GM12878 (cell line): ENCODE data around the gene DES. TPM values are rescaled to one million over a fixed set of nuclear protein-coding genes. Genes with fewer than 3 reads are reported as not detected.

ENCODE experiments used
- ATAC-seq: fragments of 200-7000 bp; cut with Tn5 transposase; 3 replicates; pipeline ENCODE4 v1.9.1; 2020; ENCODE audit warnings: mild to moderate bottlenecking, moderate library complexity
- BruUV-seq: library from RNA; stranded (reverse); fragments of 400-500 nt; replicated peaks from 2 replicates; lab custom pipeline; 2021; lab: Mats Ljungman, UMichigan
- CTCF ChIA-PET: fragments of 300-600 bp; sonication (Branson Sonifier 250); formaldehyde crosslinking; extraction: SDS; loops from one replicate; lab custom pipeline; 2021; ENCODE audit warnings: inconsistent platforms; lab: Yijun Ruan, JAX
- POLR2A ChIA-PET: fragments of 350-600 bp; formaldehyde crosslinking; extraction: SDS; loops from one replicate; lab custom pipeline; 2021; ENCODE audit warnings: inconsistent platforms; lab: Charles Lee
- RAD21 ChIA-PET: fragments of 300-600 bp; sonication (Branson Sonifier 250); formaldehyde crosslinking; loops from one replicate; lab custom pipeline; 2023; ENCODE audit warnings: antibody characterized with exemption; ENCODE audit not compliant: unreplicated experiment; lab: Charles Lee
- SMC1A ChIA-PET: fragments of 300-600 bp; sonication (Branson Sonifier 250); formaldehyde crosslinking; loops from one replicate; lab custom pipeline; 2023; ENCODE audit not compliant: unreplicated experiment, uncharacterized antibody; lab: Charles Lee
- DNase-seq: peaks from one replicate; pipeline ENCODE4 v3.0.0-alpha.2; 2011; ENCODE audit warnings: low read depth, low spot score
- FAIRE-seq: peaks from 3 replicates; lab custom pipeline; 2011; peaks lifted over from hg19 to GRCh38; lab: Jason Lieb, UNC
- H2AFZ ChIP-seq: 2 replicates; pipeline ENCODE4 v1.6.0; 2011; ENCODE audit warnings: low read depth, low read length, control low read depth; ENCODE audit not compliant: control insufficient read depth
- H3K27ac ChIP-seq: 2 replicates; pipeline ENCODE4 v1.5.1; 2011; ENCODE audit warnings: control low read depth; ENCODE audit not compliant: control insufficient read depth, insufficient read depth
- H3K27me3 ChIP-seq, 2 experiments: replicated peaks in 1 of 2; 2 replicates each; pipeline versions ENCODE4 v1.6.0 to v1.6.1; 2011; ENCODE audit warnings: low read length in 1 of 2; ENCODE audit not compliant: control insufficient read depth in 2 of 2, insufficient read depth in 2 of 2
- H3K36me3 ChIP-seq, 2 experiments: 2 replicates each; pipeline ENCODE4 v1.5.1; 2011; ENCODE audit warnings: low read length in 1 of 2; ENCODE audit not compliant: control insufficient read depth in 2 of 2, insufficient read depth in 2 of 2
- H3K4me1 ChIP-seq: 2 replicates; pipeline ENCODE4 v1.6.1; 2011; ENCODE audit warnings: mild to moderate bottlenecking, low read length, moderate library complexity, mixed read lengths; ENCODE audit not compliant: control insufficient read depth, insufficient read depth
- H3K4me2 ChIP-seq: 2 replicates; pipeline ENCODE4 v1.6.0; 2011; ENCODE audit warnings: control low read depth; ENCODE audit not compliant: control insufficient read depth, insufficient read depth
- H3K4me3 ChIP-seq: fragments of 200-600 bp; sonication (generic); 2 replicates; pipeline ENCODE4 v1.5.1; 2016
- H3K79me2 ChIP-seq: 2 replicates; pipeline ENCODE4 v1.6.0; 2011; ENCODE audit warnings: low read length; ENCODE audit not compliant: control insufficient read depth, insufficient read depth
- H3K9ac ChIP-seq: 2 replicates; pipeline ENCODE4 v1.8.0; 2011; ENCODE audit warnings: low read length, control low read depth, mixed read lengths; ENCODE audit not compliant: control insufficient read depth, insufficient read depth
- H3K9me3 ChIP-seq: replicated peaks from 3 replicates; pipeline ENCODE4 v1.5.1; 2011; ENCODE audit warnings: mild to moderate bottlenecking, low read length; ENCODE audit not compliant: control insufficient read depth, insufficient read depth
- H4K20me1 ChIP-seq: 2 replicates; pipeline ENCODE4 v1.6.0; 2011; ENCODE audit not compliant: control insufficient read depth, insufficient read depth
- CHD2 ChIP-seq: IDR thresholded peaks from 2 replicates; pipeline ENCODE4 v1.6.1; 2011; ENCODE audit warnings: low read depth, low read length, improper control_type of control experiment, borderline replicate concordance
- GABPA ChIP-seq: IDR thresholded peaks from 2 replicates; pipeline ENCODE4 v1.6.1; 2014; ENCODE audit warnings: antibody characterized with exemption, low read depth, mild to moderate bottlenecking, inconsistent platforms
- KAT2A ChIP-seq: conservative IDR thresholded peaks from 2 replicates; pipeline ENCODE4 v1.6.1; 2011; ENCODE audit warnings: low read depth, low read length; ENCODE audit not compliant: control insufficient read depth
- KDM1A ChIP-seq: fragments of 200-600 bp; sonication (generic); IDR thresholded peaks from 2 replicates; pipeline ENCODE4 v1.6.1; 2016; ENCODE audit warnings: borderline replicate concordance
- MXI1 ChIP-seq: fragments of 150-350 bp; IDR thresholded peaks from 2 replicates; pipeline ENCODE4 v1.6.1; 2011; ENCODE audit warnings: low read depth, mild to moderate bottlenecking, inconsistent platforms, low read length, improper control_type of control experiment
- NFIC ChIP-seq: IDR thresholded peaks from 2 replicates; pipeline ENCODE4 v1.6.1; 2012; ENCODE audit warnings: low read depth, mild to moderate bottlenecking, inconsistent platforms, low read length, moderate library complexity
- PAX8 ChIP-seq: fragments of 450-650 bp; IDR thresholded peaks from 2 replicates; pipeline ENCODE4 v1.6.1; 2017; ENCODE audit warnings: mild to moderate bottlenecking, moderate library complexity
- RAD51 ChIP-seq: fragments of 450-650 bp; IDR thresholded peaks from 2 replicates; pipeline ENCODE4 v1.6.1; 2016; ENCODE audit warnings: moderate library complexity, mild to moderate bottlenecking, inconsistent platforms
- SPI1 ChIP-seq: IDR thresholded peaks from 2 replicates; pipeline ENCODE4 v1.6.1; 2011; ENCODE audit warnings: low read depth, mild to moderate bottlenecking, low read length, moderate library complexity, borderline replicate concordance; ENCODE audit not compliant: insufficient read depth
- SREBF1 ChIP-seq: IDR thresholded peaks from 2 replicates; pipeline ENCODE4 v1.6.1; 2012; ENCODE audit warnings: mild to moderate bottlenecking, low read length
- TAF1 ChIP-seq: IDR thresholded peaks from 2 replicates; pipeline ENCODE4 v1.6.1; 2011; ENCODE audit warnings: mild to moderate bottlenecking, low read depth, low read length, borderline replicate concordance
- ZNF24 ChIP-seq: fragments of 450-650 bp; IDR thresholded peaks from 2 replicates; pipeline ENCODE4 v1.6.1; 2017; ENCODE audit warnings: antibody characterized with exemption, mild to moderate bottlenecking
- WGBS: methylation state at CpG from one replicate; pipeline ENCODE4 v1.1.6; 2016; ENCODE audit warnings: low lambda C conversion rate; ENCODE audit not compliant: insufficient replicate concordance, insufficient coverage; ENCODE audit errors: missing lambda C conversion rate; 5-methylcytosine and 5-hydroxymethylcytosine counted together
- in situ Hi-C: fragments of 300-500 bp; cut with MboI; formaldehyde crosslinking; loops from 9 replicates; pipeline ENCODE4 v1.14.3; 2018; ENCODE audit warnings: mixed read lengths
- intact Hi-C: fragments of 100-400 bp; cut with micrococcal nuclease; formaldehyde crosslinking; loops from one replicate; pipeline ENCODE4 v1.14.2; 2022; ENCODE audit not compliant: unreplicated experiment
- polyA plus RNA-seq, 11 experiments: library from polyadenylated mRNA; depleted of rRNA in 4 of 11; unstranded in 6 of 11; stranded (reverse) in 5 of 11; fragments of >200 nt; fragmentation: Nextera tagmentation in 4 of 11; fragmentation: Illumina TruSeq in 1 of 11; extraction: Ambion mirVana in 4 of 11; extraction: Trizol in 1 of 11; gene quantifications; 1 replicate in 1 of 11; 2 replicates in 10 of 11; pipeline versions ENCODE4 v1.2.1 to v1.2.3, GENCODE V29; 2011 to 2016; ENCODE audit warnings: inconsistent platforms in 2 of 11, missing spikeins in 2 of 11, low read depth in 1 of 11
- total RNA-seq, 4 experiments: library from RNA; depleted of rRNA in 3 of 4; stranded (reverse); fragments of >200 nt in 3 of 4; fragmentation: Illumina TruSeq in 1 of 4; extraction: Trizol in 1 of 4; gene quantifications; 2 replicates each; pipeline versions ENCODE4 v1.2.1 to v1.2.3, GENCODE V29; 2013 to 2021
- TF ChIP-seq, protein P1 (sequence below): fragments of 450-650 bp; formaldehyde crosslinking; IDR thresholded peaks from 2 replicates; pipeline ENCODE4 v1.4.0; 2020; ENCODE audit warnings: mild to moderate bottlenecking, moderate library complexity
- TF ChIP-seq, protein P2 (sequence below): fragments of 150-350 bp; IDR thresholded peaks from 2 replicates; pipeline ENCODE4 v1.6.1; 2016; ENCODE audit warnings: low read depth, low read length

The DES gene
- total and polyA plus RNA-seq, 10 of the 15 experiments (the other 5 are each of a cell fraction or from before 2014, with no cell fraction given) = 0.80 TPM; not detected in 9

DNA sequence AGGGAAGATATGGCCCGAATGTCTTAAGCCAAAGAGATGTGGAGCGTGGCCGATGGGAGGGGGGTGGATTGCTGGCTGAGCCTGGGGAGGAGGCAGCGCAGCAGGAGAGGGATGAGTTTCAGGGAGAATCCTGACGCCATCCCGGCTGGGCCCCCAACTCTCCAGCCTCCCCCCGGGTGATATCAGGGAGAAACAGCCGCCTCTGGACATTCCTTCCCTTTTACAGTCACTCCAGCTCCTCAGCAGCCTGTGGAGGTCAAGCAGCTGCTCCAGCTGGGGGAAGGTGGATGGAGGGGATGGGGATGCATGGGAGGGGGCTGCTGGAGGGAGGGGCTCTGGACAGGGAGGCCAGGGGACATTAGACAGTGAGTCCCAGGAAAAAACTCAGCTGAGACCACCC lies 9.5 kb upstream of the DES start:
- no peak overlapping the region for H3K4me3 ChIP-seq
- DNase-seq = no peak
- no TSS peak for BruUV-seq
- in situ Hi-C loops = no loop called here
- no peaks in the 10 kb centered on the region for H3K36me3 ChIP-seq
- ChIA-PET POLR2A (no interaction called here), CTCF (interaction anchor here (0.6 kb wide), 1 partner anchor 402 kb away, joined by 3 read pairs; no protein-coding TSS in a partner anchor), RAD21 (no interaction called here), SMC1A (no interaction called here)
- no peak overlapping the region for H3K27ac ChIP-seq
- H3K4me2 ChIP-seq = no peak overlapping the region
- intact Hi-C loops = no loop called here
- no peaks in the 10 kb centered on the region; the same call in 1 of the 3 replicates for H3K9me3 ChIP-seq
- no peak for ATAC-seq
- 24% methylated on average over 8 of the region's 8 CpGs for WGBS
- TF ChIP-seq SREBF1 (no peak), KAT2A (no peak), RAD51 (no peak), KDM1A (no peak), SPI1 (no peak), CHD2 (no peak), PAX8 (no peak), ZNF24 (no peak), NFIC (no peak), GABPA (no peak), TAF1 (no peak), MXI1 (no peak)
- TF ChIP-seq, protein P1, sequence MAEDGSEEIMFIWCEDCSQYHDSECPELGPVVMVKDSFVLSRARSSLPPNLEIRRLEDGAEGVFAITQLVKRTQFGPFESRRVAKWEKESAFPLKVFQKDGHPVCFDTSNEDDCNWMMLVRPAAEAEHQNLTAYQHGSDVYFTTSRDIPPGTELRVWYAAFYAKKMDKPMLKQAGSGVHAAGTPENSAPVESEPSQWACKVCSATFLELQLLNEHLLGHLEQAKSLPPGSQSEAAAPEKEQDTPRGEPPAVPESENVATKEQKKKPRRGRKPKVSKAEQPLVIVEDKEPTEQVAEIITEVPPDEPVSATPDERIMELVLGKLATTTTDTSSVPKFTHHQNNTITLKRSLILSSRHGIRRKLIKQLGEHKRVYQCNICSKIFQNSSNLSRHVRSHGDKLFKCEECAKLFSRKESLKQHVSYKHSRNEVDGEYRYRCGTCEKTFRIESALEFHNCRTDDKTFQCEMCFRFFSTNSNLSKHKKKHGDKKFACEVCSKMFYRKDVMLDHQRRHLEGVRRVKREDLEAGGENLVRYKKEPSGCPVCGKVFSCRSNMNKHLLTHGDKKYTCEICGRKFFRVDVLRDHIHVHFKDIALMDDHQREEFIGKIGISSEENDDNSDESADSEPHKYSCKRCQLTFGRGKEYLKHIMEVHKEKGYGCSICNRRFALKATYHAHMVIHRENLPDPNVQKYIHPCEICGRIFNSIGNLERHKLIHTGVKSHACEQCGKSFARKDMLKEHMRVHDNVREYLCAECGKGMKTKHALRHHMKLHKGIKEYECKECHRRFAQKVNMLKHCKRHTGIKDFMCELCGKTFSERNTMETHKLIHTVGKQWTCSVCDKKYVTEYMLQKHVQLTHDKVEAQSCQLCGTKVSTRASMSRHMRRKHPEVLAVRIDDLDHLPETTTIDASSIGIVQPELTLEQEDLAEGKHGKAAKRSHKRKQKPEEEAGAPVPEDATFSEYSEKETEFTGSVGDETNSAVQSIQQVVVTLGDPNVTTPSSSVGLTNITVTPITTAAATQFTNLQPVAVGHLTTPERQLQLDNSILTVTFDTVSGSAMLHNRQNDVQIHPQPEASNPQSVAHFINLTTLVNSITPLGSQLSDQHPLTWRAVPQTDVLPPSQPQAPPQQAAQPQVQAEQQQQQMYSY (CRISPR knock-in tag) = no peak
- TF ChIP-seq, protein P2, sequence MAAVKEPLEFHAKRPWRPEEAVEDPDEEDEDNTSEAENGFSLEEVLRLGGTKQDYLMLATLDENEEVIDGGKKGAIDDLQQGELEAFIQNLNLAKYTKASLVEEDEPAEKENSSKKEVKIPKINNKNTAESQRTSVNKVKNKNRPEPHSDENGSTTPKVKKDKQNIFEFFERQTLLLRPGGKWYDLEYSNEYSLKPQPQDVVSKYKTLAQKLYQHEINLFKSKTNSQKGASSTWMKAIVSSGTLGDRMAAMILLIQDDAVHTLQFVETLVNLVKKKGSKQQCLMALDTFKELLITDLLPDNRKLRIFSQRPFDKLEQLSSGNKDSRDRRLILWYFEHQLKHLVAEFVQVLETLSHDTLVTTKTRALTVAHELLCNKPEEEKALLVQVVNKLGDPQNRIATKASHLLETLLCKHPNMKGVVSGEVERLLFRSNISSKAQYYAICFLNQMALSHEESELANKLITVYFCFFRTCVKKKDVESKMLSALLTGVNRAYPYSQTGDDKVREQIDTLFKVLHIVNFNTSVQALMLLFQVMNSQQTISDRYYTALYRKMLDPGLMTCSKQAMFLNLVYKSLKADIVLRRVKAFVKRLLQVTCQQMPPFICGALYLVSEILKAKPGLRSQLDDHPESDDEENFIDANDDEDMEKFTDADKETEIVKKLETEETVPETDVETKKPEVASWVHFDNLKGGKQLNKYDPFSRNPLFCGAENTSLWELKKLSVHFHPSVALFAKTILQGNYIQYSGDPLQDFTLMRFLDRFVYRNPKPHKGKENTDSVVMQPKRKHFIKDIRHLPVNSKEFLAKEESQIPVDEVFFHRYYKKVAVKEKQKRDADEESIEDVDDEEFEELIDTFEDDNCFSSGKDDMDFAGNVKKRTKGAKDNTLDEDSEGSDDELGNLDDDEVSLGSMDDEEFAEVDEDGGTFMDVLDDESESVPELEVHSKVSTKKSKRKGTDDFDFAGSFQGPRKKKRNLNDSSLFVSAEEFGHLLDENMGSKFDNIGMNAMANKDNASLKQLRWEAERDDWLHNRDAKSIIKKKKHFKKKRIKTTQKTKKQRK = no peak
- no peak overlapping the region for H3K9ac ChIP-seq
- peaks cover 0 to 2% of the 10 kb centered on the region in 2 experiments; a peak in 2 of 4 replicates for H3K27me3 ChIP-seq
- no peaks in the 10 kb centered on the region for H3K4me1 ChIP-seq
- no peaks in the 10 kb centered on the region for H4K20me1 ChIP-seq
- no peak for FAIRE-seq
- H2AFZ ChIP-seq = no peak overlapping the region
- H3K79me2 ChIP-seq = no peaks in the 10 kb centered on the region
